Measurements from ENCODE around the gene SPTAN1.
A peak's percentile ranks its signal among the peaks of the same experiment; 100 is the strongest.

Gene SPTAN1

GRCh38 chr9:128627127-128627715, 74.8 kb downstream of the SPTAN1 start:
- no peaks in the 10 kb centered on the region for H3K9me3 ChIP-seq (ENCODE audit: severe bottlenecking)
- no peak for DNase-seq (ENCODE audit: low spot score)
- H3K36me3 ChIP-seq (ENCODE audit: low read depth): peaks cover 98% of the 10 kb centered on the region
- no peaks in the 10 kb centered on the region for H3K4me1 ChIP-seq (ENCODE audit: insufficient read depth, poor library complexity, severe bottlenecking)
- H3K27ac ChIP-seq (ENCODE audit: poor library complexity, severe bottlenecking): no peak overlapping the region
- H3K27me3 ChIP-seq (ENCODE audit: insufficient read depth, poor library complexity, severe bottlenecking): no peaks in the 10 kb centered on the region
- no peak overlapping the region for H3K4me3 ChIP-seq (ENCODE audit: severe bottlenecking)
- no peak for ATAC-seq (ENCODE audit: low read depth)
- no peak for TF ChIP-seq CTCF (IDR thresholded peaks at IDR 0.05; ENCODE audit: poor library complexity, severe bottlenecking)

GRCh38 chr9:128627906-128628305, 75.5 kb downstream of the SPTAN1 start:
- DNase-seq (ENCODE audit: low spot score) (no peak), ATAC-seq (ENCODE audit: low read depth) (no peak)
- Histone ChIP-seq H3K4me1 (ENCODE audit: insufficient read depth, poor library complexity, severe bottlenecking) (no peaks in the 10 kb centered on the region), H3K27ac (ENCODE audit: poor library complexity, severe bottlenecking) (no peak overlapping the region), H3K9me3 (ENCODE audit: severe bottlenecking) (no peaks in the 10 kb centered on the region), H3K27me3 (ENCODE audit: insufficient read depth, poor library complexity, severe bottlenecking) (no peaks in the 10 kb centered on the region), H3K4me3 (ENCODE audit: severe bottlenecking) (no peak overlapping the region), H3K36me3 (ENCODE audit: low read depth) (peaks cover 98% of the 10 kb centered on the region)
- no peak for TF ChIP-seq CTCF (IDR thresholded peaks at IDR 0.05; ENCODE audit: poor library complexity, severe bottlenecking)

- H3K36me3 ChIP-seq (ENCODE audit: low read depth): peaks cover 98% of the 10 kb centered on the region
- H3K27me3 ChIP-seq (ENCODE audit: insufficient read depth, poor library complexity, severe bottlenecking): no peaks in the 10 kb centered on the region
- H3K9me3 ChIP-seq (ENCODE audit: severe bottlenecking): no peaks in the 10 kb centered on the region
- no peaks in the 10 kb centered on the region for H3K4me1 ChIP-seq (ENCODE audit: insufficient read depth, poor library complexity, severe bottlenecking)
- ATAC-seq (ENCODE audit: low read depth): peak; percentile 24
- no peak overlapping the region for H3K27ac ChIP-seq (ENCODE audit: poor library complexity, severe bottlenecking)
- no peak for TF ChIP-seq CTCF (IDR thresholded peaks at IDR 0.05; ENCODE audit: poor library complexity, severe bottlenecking)
- no peak overlapping the region for H3K4me3 ChIP-seq (ENCODE audit: severe bottlenecking)
- DNase-seq (ENCODE audit: low spot score): no peak
Measured at GRCh38 chr9:128628471-128629048, 76.2 kb downstream of the SPTAN1 start.

- H3K36me3 ChIP-seq (ENCODE audit: low read depth): peaks cover 98% of the 10 kb centered on the region
- no peak for ATAC-seq (ENCODE audit: low read depth)
- TF ChIP-seq CTCF (IDR thresholded peaks at IDR 0.05; ENCODE audit: poor library complexity, severe bottlenecking): no peak
- H3K4me1 ChIP-seq (ENCODE audit: insufficient read depth, poor library complexity, severe bottlenecking): no peaks in the 10 kb centered on the region
- no peaks in the 10 kb centered on the region for H3K9me3 ChIP-seq (ENCODE audit: severe bottlenecking)
- H3K27ac ChIP-seq (ENCODE audit: poor library complexity, severe bottlenecking): no peak overlapping the region
- H3K27me3 ChIP-seq (ENCODE audit: insufficient read depth, poor library complexity, severe bottlenecking): no peaks in the 10 kb centered on the region
- no peak overlapping the region for H3K4me3 ChIP-seq (ENCODE audit: severe bottlenecking)
- DNase-seq (ENCODE audit: low spot score): no peak
Measured at GRCh38 chr9:128629136-128629535, 76.7 kb downstream of the SPTAN1 start.

- peaks cover 94% of the 10 kb centered on the region for H3K36me3 ChIP-seq (ENCODE audit: low read depth)
- no peak for TF ChIP-seq CTCF (IDR thresholded peaks at IDR 0.05; ENCODE audit: poor library complexity, severe bottlenecking)
- DNase-seq (ENCODE audit: low spot score): no peak
- no peaks in the 10 kb centered on the region for H3K27me3 ChIP-seq (ENCODE audit: insufficient read depth, poor library complexity, severe bottlenecking)
- H3K9me3 ChIP-seq (ENCODE audit: severe bottlenecking): no peaks in the 10 kb centered on the region
- H3K4me3 ChIP-seq (ENCODE audit: severe bottlenecking): no peak overlapping the region
- ATAC-seq (ENCODE audit: low read depth): no peak
- no peak overlapping the region for H3K27ac ChIP-seq (ENCODE audit: poor library complexity, severe bottlenecking)
- peaks cover 3% of the 10 kb centered on the region for H3K4me1 ChIP-seq (ENCODE audit: insufficient read depth, poor library complexity, severe bottlenecking)
Measured at GRCh38 chr9:128629852-128630545, 77.6 kb downstream of the SPTAN1 start.

All from RWPE2 (cell line).